ENCODE data around the gene MPV17L. TPM values are rescaled to one million over a fixed set of nuclear protein-coding genes. Genes with fewer than 3 reads are reported as not detected.
"Not testable (repeated sequence)": the region's sequence is repeated elsewhere in the genome, so short reads cannot be mapped to it uniquely, and the experiment has no call there.

The MPV17L gene
- polyA plus RNA-seq, 4 donors, result 6.2 to 12.1 (median 9.7) TPM

DNA sequence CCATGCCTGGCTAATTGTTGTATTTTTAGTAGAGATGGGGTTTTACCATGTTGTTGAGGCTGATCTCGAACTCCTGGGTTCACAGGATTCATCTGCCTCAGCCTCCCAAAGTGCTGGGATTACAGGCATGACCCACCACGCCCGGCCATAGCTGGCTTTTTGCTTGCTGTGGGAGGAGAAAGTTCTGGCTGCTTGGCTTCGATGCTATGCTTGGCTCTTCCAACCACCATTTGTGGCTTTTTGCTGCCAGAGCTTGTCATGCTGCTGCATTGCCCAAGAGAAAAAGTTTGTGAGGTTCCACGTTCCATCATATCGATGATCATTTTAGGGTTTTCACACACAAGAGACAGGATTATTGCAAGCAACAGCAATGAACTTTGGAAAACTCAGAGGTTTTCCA is 55.1 kb downstream of the MPV17L start:
- no peak for DNase-seq (ENCODE audit: low read depth in 4 of 4, low spot score in 3 of 4)

DNA sequence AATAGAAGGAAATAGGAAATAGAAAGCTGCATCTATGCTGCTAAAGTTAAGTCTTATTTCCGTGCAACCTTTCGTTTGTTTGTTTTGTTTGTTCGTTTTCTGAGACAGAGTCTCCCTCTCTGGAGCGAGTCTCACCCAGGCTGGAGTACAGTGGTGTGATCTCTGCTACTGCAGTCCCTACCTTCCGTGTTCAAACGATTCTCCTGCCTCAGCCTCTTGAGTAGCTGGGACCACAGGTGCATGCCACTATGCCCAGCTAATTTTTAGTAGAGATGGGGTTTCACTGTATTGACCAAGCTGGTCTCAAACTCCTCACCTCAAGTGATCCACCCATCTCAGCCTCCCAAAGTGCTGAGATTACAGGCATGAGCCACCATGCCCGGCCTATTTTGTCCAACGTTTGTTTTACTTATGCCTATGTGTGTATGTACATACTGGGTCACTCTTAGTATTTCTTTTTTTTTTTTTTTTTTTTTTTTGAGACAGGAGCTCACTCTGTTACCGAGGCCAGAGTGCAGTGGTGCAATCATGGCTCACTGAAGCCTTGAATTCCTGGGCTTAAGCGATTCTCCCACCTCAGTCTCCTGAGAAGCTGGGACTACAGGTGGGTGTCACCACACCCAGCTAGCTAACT is 55.7 kb downstream of the MPV17L start:
- no peak for DNase-seq (ENCODE audit: low read depth in 4 of 4, low spot score in 3 of 4)

- no peak for DNase-seq (ENCODE audit: low read depth in 4 of 4, low spot score in 3 of 4)
These were observed 56.8 kb downstream of the MPV17L start for GRCh38 chr16:15452246-15452855.

DNA sequence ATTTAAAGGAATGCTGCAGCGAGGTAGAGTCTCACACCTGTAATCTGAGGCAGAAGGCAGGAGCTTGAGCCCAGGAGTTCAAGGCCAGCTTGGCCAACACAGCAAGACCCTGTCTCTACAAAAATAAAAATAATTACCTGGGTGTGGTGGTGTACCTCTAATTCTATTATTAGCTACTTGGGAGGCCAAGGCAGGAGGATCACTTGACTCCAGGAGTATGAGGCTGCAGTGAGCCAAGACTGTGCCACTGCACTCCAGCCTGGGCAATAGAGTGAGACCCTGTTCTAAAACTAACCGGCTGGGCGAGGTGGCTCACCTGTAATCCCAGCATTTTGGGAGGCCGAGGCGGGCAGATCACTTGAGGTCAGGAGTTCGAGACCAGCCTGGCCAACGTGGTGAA is 57.7 kb downstream of the MPV17L start:
- not testable (repeated sequence) for DNase-seq (ENCODE audit: low read depth in 4 of 4, low spot score in 3 of 4)

DNA sequence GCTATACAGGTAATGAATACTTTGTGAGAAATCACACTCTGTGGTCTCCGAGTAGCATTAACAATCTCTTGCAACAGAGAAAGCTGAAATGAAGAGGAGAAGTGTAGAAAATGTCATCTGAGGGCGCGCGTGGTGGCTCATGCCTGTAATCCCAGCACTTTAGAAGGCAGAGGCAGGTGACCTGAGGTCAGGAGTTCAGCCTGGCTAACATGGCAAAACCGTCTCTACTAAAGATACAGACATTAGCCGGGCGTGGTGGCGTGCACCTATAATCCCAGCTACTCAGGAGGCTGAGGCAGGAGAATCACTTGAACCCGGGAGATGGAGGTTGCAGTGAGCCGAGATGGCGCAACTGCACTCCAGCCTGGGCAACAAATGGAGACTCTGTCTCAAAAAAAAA is 59.4 kb downstream of the MPV17L start:
- DNase-seq (ENCODE audit: low read depth in 4 of 4, low spot score in 3 of 4), result not testable (repeated sequence)

DNA sequence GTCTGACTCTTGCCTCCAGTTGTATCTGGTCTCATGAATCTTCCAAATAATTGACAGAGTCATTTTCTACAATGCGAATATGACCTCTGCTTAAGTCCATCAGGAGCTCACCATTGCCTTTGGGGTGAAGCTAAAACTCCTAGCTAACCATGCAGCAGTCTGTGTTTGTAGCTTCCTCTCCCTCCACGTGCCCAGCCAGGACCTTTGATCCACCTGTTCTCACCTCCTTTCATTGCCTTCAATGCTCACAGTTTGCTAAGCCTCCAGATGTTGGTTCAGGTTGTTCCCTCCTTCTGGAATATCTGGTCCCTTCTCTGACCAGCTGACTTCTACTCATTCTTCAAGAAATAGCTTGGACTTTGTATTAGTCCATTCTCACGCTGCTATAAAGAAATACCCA is 61.8 kb downstream of the MPV17L start:
- DNase-seq (ENCODE audit: low read depth in 4 of 4, low spot score in 3 of 4), result no peak

- DNase-seq (ENCODE audit: low read depth in 4 of 4, low spot score in 3 of 4), result no peak
These were observed 62.4 kb downstream of the MPV17L start for GRCh38 chr16:15457958-15458357.

DNA sequence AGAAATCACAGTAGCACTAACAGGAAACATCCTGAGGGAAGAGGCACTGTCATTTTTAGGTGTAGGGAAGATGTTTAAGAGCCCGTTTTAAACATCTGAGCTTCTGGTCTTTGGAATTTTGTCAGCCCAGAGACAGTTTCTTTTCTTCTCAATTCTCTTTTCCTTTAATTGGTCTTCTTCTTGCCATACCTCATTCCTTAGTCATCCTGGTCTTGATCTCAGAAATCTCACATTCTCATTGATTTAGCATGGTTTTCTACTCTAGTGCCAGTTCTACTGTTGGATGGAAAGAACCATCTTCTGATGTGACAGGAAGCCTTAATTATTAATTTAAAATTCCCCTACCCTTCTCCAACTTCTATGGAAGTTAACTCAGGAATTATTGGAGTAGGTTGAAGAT is 64.2 kb downstream of the MPV17L start:
- DNase-seq (ENCODE audit: low read depth in 4 of 4, low spot score in 3 of 4), result no peak

DNA sequence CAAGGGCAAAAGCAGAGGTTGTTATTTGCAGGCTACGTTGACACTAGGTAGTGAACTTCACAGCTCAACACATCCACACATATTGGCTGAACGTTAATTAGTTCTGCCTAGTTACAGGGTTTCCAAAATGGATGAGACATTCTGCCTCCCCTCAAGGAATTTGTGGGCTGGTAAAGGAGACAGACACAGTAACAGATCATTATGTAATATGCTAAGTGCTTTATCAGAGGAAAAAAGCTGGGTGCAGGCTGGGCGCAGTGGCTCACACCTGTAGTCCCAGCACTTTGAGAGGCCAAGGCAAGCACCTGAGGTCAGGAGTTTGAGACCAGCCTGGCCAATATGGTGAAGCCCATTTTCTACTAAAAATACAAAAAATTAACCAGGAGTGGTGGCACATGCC is 65.0 kb downstream of the MPV17L start:
- DNase-seq (ENCODE audit: low read depth in 4 of 4, low spot score in 3 of 4), result no peak

DNA sequence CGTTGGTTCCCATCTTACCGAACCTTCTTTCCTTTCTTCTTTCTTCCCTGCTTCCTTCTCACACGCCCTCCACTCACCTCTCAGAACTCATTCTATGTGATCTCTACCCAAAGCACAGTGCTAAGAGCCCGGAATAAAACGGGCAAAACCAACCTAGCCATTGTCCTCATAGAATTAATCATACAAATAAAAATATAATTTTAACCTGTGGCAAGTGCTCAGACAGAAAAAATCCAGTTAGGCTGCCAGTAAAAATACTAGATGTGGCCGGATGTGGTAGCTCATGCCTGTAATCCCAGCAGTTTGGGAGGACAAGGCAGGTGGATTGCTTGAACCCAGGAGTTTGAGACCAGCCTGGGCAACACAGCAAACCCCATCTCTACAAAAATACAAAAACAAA is 65.8 kb downstream of the MPV17L start:
- no peak for DNase-seq (ENCODE audit: low read depth in 4 of 4, low spot score in 3 of 4)

Other genes with a start within 250 kb of the MPV17L start
- gene NPIPA5, start 17.5 kb upstream of the MPV17L start, polyA plus RNA-seq (ENCODE audit: insufficient read length in 4 of 4), result 10 to 100 TPM in 2 of 4 donors, 1 to 10 TPM in 2; 1.8 to 41.3 (median 17.3) TPM
- gene BMERB1, start 38.8 kb downstream of the MPV17L start, polyA plus RNA-seq (ENCODE audit: insufficient read length in 4 of 4), result 10 to 100 TPM; 37.0 to 47.9 (median 45.9) TPM
- 10 to 100 TPM; 53.5 to 62.7 (median 54.5) TPM for gene MARF1, start 247.4 kb downstream of the MPV17L start, polyA plus RNA-seq (ENCODE audit: insufficient read length in 4 of 4)

Data from left renal pelvis (tissue), 4 donors.